PC-9 (cell line): ENCODE data around the gene SYNE1. TPM values are rescaled to one million over a fixed set of nuclear protein-coding genes. Genes with fewer than 3 reads are reported as not detected.

Experiments used
- BruUV-seq: library from RNA; stranded (reverse); fragments of 400-500 nt; replicated peaks from 2 replicates; lab custom pipeline; 2021; lab: Mats Ljungman, UMichigan
- CTCF ChIA-PET: fragments of 300-600 bp; sonication (Branson Sonifier 250); formaldehyde crosslinking; loops from one replicate; lab custom pipeline; 2022; ENCODE audit warnings: antibody characterized with exemption; lab: Charles Lee
- POLR2A ChIA-PET: fragments of 300-600 bp; sonication (Branson Sonifier 250); formaldehyde crosslinking; loops from one replicate; lab custom pipeline; 2022; ENCODE audit warnings: antibody characterized with exemption; ENCODE audit not compliant: unreplicated experiment; lab: Charles Lee
- DNase-seq, 2 experiments: peaks; one replicate each; pipeline versions ENCODE4 v3.0.0 to v3.0.0-alpha.2; 2015 to 2022; ENCODE audit warnings: mixed read lengths in 1 of 2
- H2AFZ ChIP-seq: fragments of 200-600 bp; sonication (generic); 2 replicates; pipeline ENCODE4 v1.8.1; 2017; ENCODE audit warnings: antibody characterized with exemption
- H3F3A ChIP-seq: fragments of 200-600 bp; sonication (generic); 2 replicates; pipeline ENCODE4 v1.8.1; 2017; ENCODE audit warnings: antibody characterized with exemption, mild to moderate bottlenecking, low read depth; ENCODE audit not compliant: insufficient read depth
- H3K27ac ChIP-seq: fragments of 200-600 bp; sonication (generic); 2 replicates; pipeline ENCODE4 v1.6.1; 2016; ENCODE audit warnings: mixed run types
- H3K27me3 ChIP-seq: fragments of 200-600 bp; sonication (generic); 2 replicates; pipeline ENCODE4 v1.6.1; 2016; ENCODE audit warnings: low read depth, mixed run types; ENCODE audit not compliant: insufficient read depth
- H3K36me3 ChIP-seq: fragments of 200-600 bp; sonication (generic); 2 replicates; pipeline ENCODE4 v1.6.1; 2016; ENCODE audit warnings: low read depth, mixed run types
- H3K4me1 ChIP-seq: fragments of 200-600 bp; sonication (generic); replicated peaks from 2 replicates; pipeline ENCODE4 v1.6.1; 2016; ENCODE audit warnings: mixed run types; ENCODE audit not compliant: insufficient read depth
- H3K4me2 ChIP-seq: fragments of 200-600 bp; sonication (generic); 2 replicates; pipeline ENCODE4 v1.6.1; 2017; ENCODE audit warnings: mixed run types
- H3K4me3 ChIP-seq: fragments of 200-600 bp; sonication (generic); 2 replicates; pipeline ENCODE4 v1.6.1; 2016; ENCODE audit warnings: mixed run types
- H3K79me2 ChIP-seq: fragments of 200-600 bp; sonication (generic); 2 replicates; pipeline ENCODE4 v1.6.1; 2017; ENCODE audit warnings: low read depth, mixed run types
- H3K9me2 ChIP-seq: fragments of 200-600 bp; sonication (generic); 2 replicates; pipeline ENCODE4 v1.8.1; 2017; ENCODE audit warnings: mild to moderate bottlenecking; ENCODE audit not compliant: insufficient read depth
- H3K9me3 ChIP-seq: fragments of 200-600 bp; sonication (generic); 2 replicates; pipeline ENCODE4 v1.8.1; 2016; ENCODE audit warnings: low read depth; ENCODE audit not compliant: insufficient read depth
- H4K20me1 ChIP-seq: fragments of 200-600 bp; sonication (generic); 2 replicates; pipeline ENCODE4 v1.8.1; 2017; ENCODE audit not compliant: insufficient read depth
- CTCF ChIP-seq: fragments of 200-600 bp; sonication (generic); conservative IDR thresholded peaks from 2 replicates; pipeline ENCODE4 v1.6.1; 2017; ENCODE audit warnings: mixed run types, antibody characterized with exemption, mild to moderate bottlenecking, moderate library complexity
- EZH2 ChIP-seq: fragments of 200-600 bp; sonication (generic); IDR thresholded peaks from 2 replicates; pipeline ENCODE4 v1.8.0; 2017; ENCODE audit warnings: antibody characterized with exemption, low read depth
- intact Hi-C: fragments of 100-400 bp; cut with micrococcal nuclease; formaldehyde crosslinking; loops from one replicate; pipeline ENCODE4 v1.10.0; 2022; ENCODE audit not compliant: unreplicated experiment
- total RNA-seq: library from RNA; stranded (reverse); gene quantifications from 2 replicates; pipeline ENCODE4 v1.2.3, GENCODE V29; 2021

The SYNE1 gene
- total RNA-seq, 1 experiment from 2014 or later: 13.4 TPM

GRCh38 chr6:152596726-152597125, 40.4 kb downstream of the SYNE1 start:
- DNase-seq: no peak
- Histone ChIP-seq H3K27ac (no peak overlapping the region), H3K4me1 (peaks cover 7% of the 10 kb centered on the region; the same call in 1 of the 2 replicates), H3F3A (no peaks in the 10 kb centered on the region), H3K79me2 (no peaks in the 10 kb centered on the region), H3K4me3 (no peak overlapping the region), H3K9me3 (no peaks in the 10 kb centered on the region), H3K27me3 (no peaks in the 10 kb centered on the region), H2AFZ (no peak overlapping the region), H3K9me2 (no peaks in the 10 kb centered on the region), H4K20me1 (no peaks in the 10 kb centered on the region), H3K36me3 (no peaks in the 10 kb centered on the region), H3K4me2 (no peak overlapping the region)
- no TSS peak for BruUV-seq
- CTCF ChIA-PET: no interaction called here
- no peak for TF ChIP-seq EZH2
- POLR2A ChIA-PET: no interaction called here
- intact Hi-C loops: no loop called here

GRCh38 chr6:152595499-152595898, 41.7 kb downstream of the SYNE1 start:
- no peaks in the 10 kb centered on the region for H3K9me2 ChIP-seq

GRCh38 chr6:152594701-152595100, 42.5 kb downstream of the SYNE1 start:
- Histone ChIP-seq H3K27ac (no peak overlapping the region), H2AFZ (no peak overlapping the region), H3K9me3 (no peaks in the 10 kb centered on the region), H3F3A (no peaks in the 10 kb centered on the region), H3K9me2 (no peaks in the 10 kb centered on the region), H3K4me1 (peaks cover 7% of the 10 kb centered on the region; the same call in 1 of the 2 replicates), H4K20me1 (no peaks in the 10 kb centered on the region), H3K36me3 (no peaks in the 10 kb centered on the region), H3K4me3 (no peak overlapping the region), H3K4me2 (no peak overlapping the region; the same call in 1 of the 2 replicates), H3K79me2 (no peaks in the 10 kb centered on the region), H3K27me3 (no peaks in the 10 kb centered on the region)
- TF ChIP-seq CTCF (no peak), EZH2 (no peak)
- ChIA-PET CTCF (no interaction called here), POLR2A (no interaction called here)
- DNase-seq: peak in 1 of 2 experiments; percentile 3
- no TSS peak for BruUV-seq
- intact Hi-C loops: no loop called here

More at GRCh38 chr6:152595499-152595898, 41.7 kb downstream of the SYNE1 start:
- H3K9me3 ChIP-seq: no peaks in the 10 kb centered on the region
- H3K36me3 ChIP-seq: no peaks in the 10 kb centered on the region
- DNase-seq: no peak
- TF ChIP-seq EZH2 (no peak), CTCF (peak; percentile 51; the same call in 1 of the 2 replicates)
- no peak overlapping the region for H2AFZ ChIP-seq
- ChIA-PET POLR2A (no interaction called here), CTCF (no interaction called here)
- no peak overlapping the region for H3K27ac ChIP-seq
- H3K4me3 ChIP-seq: no peak overlapping the region
- intact Hi-C loops: no loop called here
- no peak overlapping the region for H3K4me2 ChIP-seq
- no peaks in the 10 kb centered on the region for H4K20me1 ChIP-seq
- no peaks in the 10 kb centered on the region for H3K79me2 ChIP-seq
- no TSS peak for BruUV-seq
- no peaks in the 10 kb centered on the region for H3K27me3 ChIP-seq
- H3F3A ChIP-seq: no peaks in the 10 kb centered on the region
- H3K4me1 ChIP-seq: peaks cover 7% of the 10 kb centered on the region; the same call in 1 of the 2 replicates

DNA sequence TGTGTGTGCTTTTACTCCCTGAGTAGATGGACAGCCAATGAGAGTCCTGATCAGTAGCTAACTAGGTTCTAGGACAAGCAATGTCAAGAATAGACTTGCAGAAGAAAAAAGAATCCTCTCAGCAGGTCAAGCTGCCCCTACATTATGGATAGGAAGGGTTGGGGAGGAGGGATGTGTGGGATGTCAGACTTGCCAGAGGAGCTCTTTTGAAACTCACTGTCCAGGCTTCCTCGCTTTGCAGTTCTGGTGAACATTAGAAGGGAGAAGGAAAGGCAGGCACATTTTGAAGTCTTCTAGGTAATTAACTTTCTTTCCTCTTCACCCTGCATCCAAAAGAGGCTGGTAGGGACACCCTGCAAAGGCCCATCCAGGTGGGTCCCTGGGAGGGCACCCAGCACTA, 48.7 kb downstream of the SYNE1 start:
- ChIA-PET POLR2A (no interaction called here), CTCF (no interaction called here)
- no peak for DNase-seq
- Histone ChIP-seq H3K4me3 (no peak overlapping the region), H3K36me3 (no peaks in the 10 kb centered on the region), H3K4me2 (no peak overlapping the region), H3K27ac (no peak overlapping the region), H3K27me3 (no peaks in the 10 kb centered on the region), H3F3A (no peaks in the 10 kb centered on the region), H2AFZ (no peak overlapping the region), H3K4me1 (no peaks in the 10 kb centered on the region), H4K20me1 (no peaks in the 10 kb centered on the region), H3K9me3 (no peaks in the 10 kb centered on the region), H3K9me2 (no peaks in the 10 kb centered on the region), H3K79me2 (no peaks in the 10 kb centered on the region)
- BruUV-seq: no TSS peak
- intact Hi-C loops: no loop called here
- TF ChIP-seq EZH2 (no peak), CTCF (no peak)
